ELR (cell line): ENCODE data around the gene ATAD3A.

Experiments
- DNase-seq: peaks from one replicate; pipeline ENCODE4 v3.0.0-alpha.2; 2015; ENCODE audit warnings: low read depth

The ATAD3A gene

GRCh38 chr1:1583347-1584010, 71.5 kb downstream of the ATAD3A start:
- no peak for DNase-seq
